K562 (cell line): ENCODE results near the gene VTI1B. TPM values are rescaled to one million over a fixed set of nuclear protein-coding genes. Genes with fewer than 3 reads are reported as not detected.

Source experiments
- ATAC-seq: fragments of 200-7000 bp; cut with Tn5 transposase; 3 replicates; pipeline ENCODE4 v1.9.1; 2020; ENCODE audit warnings: moderate library complexity
- BruUV-seq: library from RNA; stranded (reverse); fragments of 400-500 nt; replicated peaks from 2 replicates; lab custom pipeline; 2021; lab: Mats Ljungman, UMichigan
- CTCF ChIA-PET: fragments of 300-600 bp; formaldehyde crosslinking; extraction: SDS; loops from one replicate; lab custom pipeline; 2021; ENCODE audit warnings: low intra/inter-chr PET ratio; lab: Yijun Ruan, JAX
- POLR2A ChIA-PET: fragments of 300-600, 350-650 bp; sonication (Branson Sonifier 250); formaldehyde crosslinking; extraction: SDS; loops from one replicate; lab custom pipeline; 2021; ENCODE audit warnings: antibody characterized with exemption, inconsistent platforms; lab: Yijun Ruan, JAX
- DNase-seq, 4 experiments: peaks; one replicate each; pipeline versions ENCODE4 v3.0.0 to v3.0.0-alpha.2; 2011 to 2018; ENCODE audit warnings: low spot score in 3 of 4, mixed read lengths in 3 of 4; ENCODE audit errors: extremely low read depth in 1 of 4
- FAIRE-seq: peaks from 2 replicates; lab custom pipeline; 2011; peaks lifted over from hg19 to GRCh38; lab: Jason Lieb, UNC
- H2AFZ ChIP-seq: 2 replicates; pipeline ENCODE4 v1.6.0; 2011; ENCODE audit warnings: low read depth, low read length, control low read depth, inconsistent platforms
- H3K27ac ChIP-seq: fragments of 200-600 bp; 3 replicates; pipeline ENCODE4 v1.8.0; 2011; ENCODE audit warnings: low read depth, mild to moderate bottlenecking, control low read depth, inconsistent platforms, low read length, moderate library complexity, mixed read lengths; ENCODE audit errors: extremely low read depth
- H3K27me3 ChIP-seq, 2 experiments: fragments of 300-600 bp in 1 of 2; 2 replicates in 1 of 2; 3 replicates in 1 of 2; pipeline versions ENCODE4 v1.6.0 to v1.8.0; 2011; ENCODE audit warnings: inconsistent platforms in 2 of 2, low read length in 2 of 2, mild to moderate bottlenecking in 1 of 2, mixed read lengths in 1 of 2, moderate library complexity in 1 of 2; ENCODE audit not compliant: control insufficient read depth in 2 of 2, insufficient read depth in 2 of 2
- H3K36me3 ChIP-seq: fragments of 300-600 bp; 3 replicates; pipeline ENCODE4 v1.8.0; 2011; ENCODE audit warnings: mild to moderate bottlenecking, low read length, inconsistent platforms; ENCODE audit not compliant: control insufficient read depth, insufficient read depth
- H3K4me1 ChIP-seq, 2 experiments: fragments of 200-600 bp in 1 of 2; replicated peaks in 1 of 2; 2 replicates in 1 of 2; 3 replicates in 1 of 2; pipeline versions ENCODE4 v1.5.1 to v1.8.0; 2011; ENCODE audit warnings: inconsistent platforms in 2 of 2, low read length in 2 of 2, mild to moderate bottlenecking in 1 of 2, mixed read lengths in 1 of 2, moderate library complexity in 1 of 2; ENCODE audit not compliant: control insufficient read depth in 2 of 2, insufficient read depth in 2 of 2
- H3K4me2 ChIP-seq: 2 replicates; pipeline ENCODE4 v1.6.1; 2011; ENCODE audit warnings: low read length, control low read depth, inconsistent platforms, mixed read lengths; ENCODE audit not compliant: insufficient read depth
- H3K4me3 ChIP-seq: fragments of 200-600 bp; sonication (generic), shearing (Covaris generic); 2 replicates; pipeline ENCODE4 v1.5.1; 2016; ENCODE audit warnings: control low read depth, inconsistent platforms
- H3K79me2 ChIP-seq: fragments of 200-600 bp; 3 replicates; pipeline ENCODE4 v1.8.0; 2011; ENCODE audit warnings: low read length, inconsistent platforms; ENCODE audit not compliant: control insufficient read depth, insufficient read depth
- H3K9ac ChIP-seq, 2 experiments: 2 replicates each; pipeline versions ENCODE4 v1.6.0 to v1.6.1; 2011; ENCODE audit warnings: low read depth in 2 of 2, low read length in 2 of 2, control low read depth in 1 of 2, inconsistent platforms in 1 of 2, mild to moderate bottlenecking in 1 of 2, mixed read lengths in 1 of 2; ENCODE audit not compliant: insufficient read depth in 1 of 2
- H3K9me1 ChIP-seq: one replicate; pipeline ENCODE4 v1.6.0; 2011; ENCODE audit warnings: inconsistent platforms, mild to moderate bottlenecking, low read length, moderate library complexity; ENCODE audit not compliant: control insufficient read depth, insufficient read depth
- H3K9me3 ChIP-seq: replicated peaks from 2 replicates; pipeline ENCODE4 v1.5.1; 2011; ENCODE audit warnings: low read depth, low read length, inconsistent platforms; ENCODE audit not compliant: control insufficient read depth, insufficient read depth
- H4K20me1 ChIP-seq: replicated peaks from 2 replicates; pipeline ENCODE4 v1.6.1; 2011; ENCODE audit warnings: low read length, inconsistent platforms, mixed read lengths; ENCODE audit not compliant: control insufficient read depth, insufficient read depth
- EZH2 ChIP-seq: IDR thresholded peaks from 2 replicates; pipeline ENCODE4 v1.6.1; 2012; ENCODE audit warnings: low read depth, mild to moderate bottlenecking, inconsistent platforms, low read length, borderline replicate concordance
- GABPB1 ChIP-seq: sonication (generic); formaldehyde crosslinking; IDR thresholded peaks from 2 replicates; pipeline ENCODE4 v1.8.0; 2022; ENCODE audit warnings: mild to moderate bottlenecking, missing genetic modification reagents
- HNRNPK ChIP-seq: fragments of 200-400 bp; formaldehyde crosslinking; IDR thresholded peaks from one replicate; pipeline ENCODE4 v1.6.1; 2018; ENCODE audit warnings: mild to moderate bottlenecking, low read depth, low read length; ENCODE audit not compliant: poor library complexity, severe bottlenecking
- IRF1 ChIP-seq: sonication (generic); formaldehyde crosslinking; IDR thresholded peaks from 2 replicates; pipeline ENCODE4 v1.8.0; 2022; ENCODE audit warnings: missing genetic modification reagents, mild to moderate bottlenecking, borderline replicate concordance
- KLF10 ChIP-seq: fragments of 250-450 bp; sonication (Bioruptor Pico); IDR thresholded peaks from 2 replicates; pipeline ENCODE4 v1.6.1; 2021; ENCODE audit warnings: matching md5 sums
- MTF1 ChIP-seq: fragments of 250-450 bp; sonication (Bioruptor Pico); IDR thresholded peaks from 2 replicates; pipeline ENCODE4 v1.9.0; 2021; ENCODE audit warnings: moderate library complexity, mild to moderate bottlenecking, inconsistent platforms, borderline replicate concordance
- RBM22 ChIP-seq: fragments of 200-400 bp; formaldehyde crosslinking; IDR thresholded peaks from 2 replicates; pipeline ENCODE4 v1.6.1; 2018; ENCODE audit warnings: low read length, low read depth; ENCODE audit not compliant: poor library complexity, severe bottlenecking
- SLC30A9 ChIP-seq: fragments of 250-450 bp; sonication (Bioruptor Pico); IDR thresholded peaks from 2 replicates; pipeline ENCODE4 v1.8.0; 2022; ENCODE audit warnings: mild to moderate bottlenecking, moderate library complexity
- STAG1 ChIP-seq: sonication (generic); formaldehyde crosslinking; IDR thresholded peaks from 2 replicates; pipeline ENCODE4 v1.5.0; 2020; ENCODE audit warnings: missing genetic modification reagents, borderline replicate concordance
- YBX1 ChIP-seq: fragments of 450-650 bp; IDR thresholded peaks from 2 replicates; pipeline ENCODE4 v1.7.1; 2016; ENCODE audit warnings: mild to moderate bottlenecking
- ZNF311 ChIP-seq: fragments of 250-450 bp; sonication (Bioruptor Pico); IDR thresholded peaks from 2 replicates; pipeline ENCODE4 v1.4.0; 2020; ENCODE audit warnings: mild to moderate bottlenecking, moderate library complexity
- ZNF407 ChIP-seq: fragments of 450-650 bp; IDR thresholded peaks from 2 replicates; pipeline ENCODE4 v1.6.1; 2016; ENCODE audit warnings: low read depth
- ZNF589 ChIP-seq: fragments of 200-800 bp; sonication (Bioruptor generic); IDR thresholded peaks from 2 replicates; pipeline ENCODE4 v1.6.1; 2016; ENCODE audit warnings: low read depth, missing genetic modification characterization, missing compliant biosample characterization
- WGBS: fragments of 100-300 bp; shearing (Covaris generic); methylation state at CpG from one replicate; pipeline ENCODE4 v1.1.6; 2016; ENCODE audit warnings: low coverage, mixed read lengths; ENCODE audit not compliant: insufficient coverage; ENCODE audit errors: missing lambda C conversion rate; 5-methylcytosine and 5-hydroxymethylcytosine counted together
- in situ Hi-C: fragments of 300-500 bp; cut with MboI; formaldehyde crosslinking; loops from 4 replicates; pipeline ENCODE4 v1.15.0; 2018; ENCODE audit warnings: inconsistent platforms, mixed read lengths
- intact Hi-C: fragments of 100-400 bp; cut with micrococcal nuclease; formaldehyde crosslinking; loops from 2 replicates; pipeline ENCODE4 v1.14.2; 2022
- polyA plus RNA-seq, 8 experiments: library from polyadenylated mRNA; depleted of rRNA in 4 of 8; stranded (reverse) in 5 of 8; unstranded in 3 of 8; fragments of >200 nt; fragmentation: Nextera tagmentation in 2 of 8; fragmentation: Illumina TruSeq in 1 of 8; extraction: Ambion mirVana in 2 of 8; extraction: Trizol in 1 of 8; gene quantifications; 2 replicates each; pipeline versions ENCODE4 v1.2.1 to v1.2.3, GENCODE V29; 2011 to 2014; ENCODE audit warnings: inconsistent platforms in 1 of 8, missing spikeins in 1 of 8
- total RNA-seq, 7 experiments: library from RNA; depleted of rRNA in 6 of 7; stranded (reverse); fragments of >200 nt in 6 of 7; fragmentation: Illumina TruSeq in 2 of 7; extraction: Trizol in 2 of 7; gene quantifications; 2 replicates each; pipeline versions ENCODE4 v1.2.1 to v1.2.3, GENCODE V29; 2011 to 2021; ENCODE audit warnings: low replicate concordance in 1 of 7

Gene VTI1B
- total and polyA plus RNA-seq, 9 of the 15 experiments (the other 6 are each of a cell fraction or from before 2014, with no cell fraction given) = 7.8 to 69.8 (median 50.1) TPM

- TF ChIP-seq KLF10 (CRISPR knock-in tag) (no peak), MTF1 (CRISPR knock-in tag) (no peak)
- TF ChIP-seq, all 486 proteins: peak for 0
These were observed 22.2 kb downstream of the VTI1B start (continued) for GRCh38 chr14:67652189-67652588.

- Histone ChIP-seq H3K4me1 (no peaks in the 10 kb centered on the region), H3K9me3 (no peaks in the 10 kb centered on the region), H3K36me3 (peaks cover 88% of the 10 kb centered on the region), H3K9me1 (no peaks in the 10 kb centered on the region), H3K4me2 (no peak overlapping the region), H4K20me1 (no peaks in the 10 kb centered on the region), H3K27ac (no peak overlapping the region), H3K79me2 (no peaks in the 10 kb centered on the region), H3K27me3 (no peaks in the 10 kb centered on the region), H3K4me3 (no peak overlapping the region), H3K9ac (no peak overlapping the region), H2AFZ (no peak overlapping the region)
- FAIRE-seq (no peak), DNase-seq (no peak), ATAC-seq (no peak)
- TSS peak; percentile 18 for BruUV-seq
- in situ Hi-C loops = no loop called here
- ChIA-PET POLR2A (interaction anchor here (1.9 kb wide), 1 partner anchor 30 kb away, joined by 5 read pairs; no protein-coding TSS in a partner anchor), CTCF (no interaction called here)
- intact Hi-C loops = no loop called here
- 69% methylated on average over 2 of the region's 2 CpGs for WGBS
- no peak for TF ChIP-seq SLC30A9 (CRISPR knock-in tag)
- TF ChIP-seq EZH2 = no peak
- TF ChIP-seq GABPB1 = no peak
- no peak for TF ChIP-seq IRF1 (CRISPR knock-in tag)
- no peak for TF ChIP-seq ZNF311
- TF ChIP-seq ZNF407 = no peak
- TF ChIP-seq HNRNPK = no peak
- no peak for TF ChIP-seq RBM22
- TF ChIP-seq STAG1 = no peak
- no peak for TF ChIP-seq ZNF589 (CRISPR knock-in tag)
- no peak for TF ChIP-seq YBX1
These were observed 23.7 kb downstream of the VTI1B start for GRCh38 chr14:67650694-67651093.
